Activated CD4-positive, alpha-beta T cell treated with anti-CD3 and anti-CD28 coated beads, Interleukin-2, amount 10 ng/mL, durations not matched to agents 7 days and 5 days (primary cell): ENCODE measurements around the gene ARMC9. TPM values are rescaled to one million over a fixed set of nuclear protein-coding genes. Genes with fewer than 3 reads are reported as not detected.

Source experiments
- CTCF ChIA-PET: fragments of 350-600 bp; sonication (Branson Sonifier 250); formaldehyde crosslinking; loops from one replicate; lab custom pipeline; 2021; ENCODE audit warnings: antibody characterized with exemption; lab: Charles Lee
- POLR2A ChIA-PET: fragments of 350-600 bp; sonication (Branson Sonifier 250); formaldehyde crosslinking; loops from one replicate; lab custom pipeline; 2021; ENCODE audit warnings: antibody characterized with exemption; lab: Charles Lee
- DNase-seq: peaks from one replicate; pipeline ENCODE4 v3.0.0-alpha.2; 2020
- H3K27ac Mint-ChIP-seq: one replicate; pipeline ENCODE4 v1.8.0; 2021; ENCODE audit warnings: mild to moderate bottlenecking, moderate library complexity, mixed read lengths
- H3K27me3 Mint-ChIP-seq: one replicate; pipeline ENCODE4 v1.8.0; 2021; ENCODE audit warnings: mixed read lengths
- H3K36me3 Mint-ChIP-seq: one replicate; pipeline ENCODE4 v1.8.0; 2021; ENCODE audit warnings: low read depth, mixed read lengths
- H3K4me1 Mint-ChIP-seq: one replicate; pipeline ENCODE4 v1.8.0; 2021; ENCODE audit warnings: mixed read lengths
- H3K4me3 Mint-ChIP-seq: one replicate; pipeline ENCODE4 v1.8.0; 2021; ENCODE audit warnings: mild to moderate bottlenecking, moderate library complexity, mixed read lengths
- H3K9me3 Mint-ChIP-seq: one replicate; pipeline ENCODE4 v1.8.0; 2021; ENCODE audit warnings: mixed read lengths
- total RNA-seq, 2 experiments: library from RNA; stranded (reverse); gene quantifications; one replicate each; pipeline ENCODE4 v1.2.3, GENCODE V29; 2021

The ARMC9 gene
- total RNA-seq, 2 experiments from 2014 or later = 0.45 to 0.58 TPM

DNA sequence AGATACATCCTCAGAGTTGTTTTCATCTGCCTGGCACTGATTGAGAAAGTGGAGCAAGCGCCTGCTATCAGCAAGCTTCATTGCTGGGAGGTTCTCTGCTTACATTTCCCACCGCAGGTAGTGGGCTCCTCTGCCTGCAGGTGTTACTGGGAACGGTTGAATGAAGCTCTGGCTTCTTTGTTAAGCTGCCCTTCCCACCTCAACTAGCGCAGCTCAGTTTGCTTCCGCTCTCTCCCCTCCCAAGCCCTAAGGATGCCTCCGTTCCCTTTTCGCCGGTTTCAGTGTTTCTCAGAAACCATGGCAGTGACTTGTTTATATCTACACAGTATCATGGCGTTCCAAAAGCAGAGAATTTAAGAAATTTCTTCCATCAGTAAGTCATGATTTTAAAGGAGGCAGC lies 124.9 kb downstream of the ARMC9 start:
- ChIA-PET CTCF (interaction anchor here (1.0 kb wide), 2 partner anchors 14 to 117 kb away, joined by 3 to 4 read pairs; no protein-coding TSS in a partner anchor), POLR2A (no interaction called here)
- no peaks in the 10 kb centered on the region for H3K36me3 Mint-ChIP-seq
- H3K27ac Mint-ChIP-seq = no peak overlapping the region
- no peaks in the 10 kb centered on the region for H3K9me3 Mint-ChIP-seq
- peaks cover 6% of the 10 kb centered on the region for H3K4me1 Mint-ChIP-seq
- no peak overlapping the region for H3K4me3 Mint-ChIP-seq
- H3K27me3 Mint-ChIP-seq = peaks cover 19% of the 10 kb centered on the region
- no peak for DNase-seq

DNA sequence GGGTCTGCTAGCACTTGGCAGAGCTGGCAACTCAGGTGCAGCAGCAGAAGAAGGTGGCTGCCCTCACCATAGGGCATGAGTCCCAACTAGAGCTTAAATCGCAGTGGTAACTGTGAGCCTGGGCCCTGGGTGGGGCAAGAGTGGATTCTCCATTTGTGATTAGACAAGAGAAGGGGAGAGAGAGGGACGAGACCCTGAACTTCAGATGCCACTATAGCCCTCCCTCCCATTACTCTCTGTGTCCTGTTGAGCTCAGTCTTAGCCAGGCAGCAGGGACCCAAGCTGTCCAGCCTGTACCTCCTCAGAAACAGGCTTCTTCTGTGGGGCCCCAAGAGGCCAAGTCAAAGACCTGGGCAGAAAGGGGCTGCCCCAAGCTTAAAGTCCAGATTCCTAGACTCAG lies 127.4 kb downstream of the ARMC9 start:
- no peak for DNase-seq
- ChIA-PET POLR2A (no interaction called here), CTCF (interaction anchor here (0.5 to 1.5 kb wide), 2 partner anchors 10 to 424 kb away, joined by 3 read pairs; no protein-coding TSS in a partner anchor)
- no peaks in the 10 kb centered on the region for H3K9me3 Mint-ChIP-seq
- peaks cover 6% of the 10 kb centered on the region for H3K4me1 Mint-ChIP-seq
- no peaks in the 10 kb centered on the region for H3K36me3 Mint-ChIP-seq
- H3K27me3 Mint-ChIP-seq = peaks cover 11% of the 10 kb centered on the region
- H3K4me3 Mint-ChIP-seq = no peak overlapping the region
- H3K27ac Mint-ChIP-seq = no peak overlapping the region

DNA sequence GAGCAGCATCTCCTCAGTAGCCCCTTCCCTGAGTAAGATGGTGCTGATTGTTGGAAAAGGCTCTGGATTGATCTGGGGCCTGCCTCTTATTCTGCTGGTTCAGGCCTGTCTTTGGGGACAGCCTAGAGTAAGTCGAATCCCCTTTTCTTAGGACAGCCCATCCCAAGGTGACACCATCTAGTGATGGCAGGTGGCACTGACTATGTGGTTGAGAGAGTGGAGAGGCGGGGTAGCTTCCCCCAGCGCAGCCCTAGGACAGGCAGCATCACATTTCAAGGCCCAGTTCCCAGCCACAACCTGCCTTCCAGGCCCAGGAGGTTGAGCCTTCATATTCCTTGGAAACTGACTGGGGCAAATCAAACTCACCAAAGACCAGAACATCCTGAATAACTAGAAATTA lies 128.0 kb downstream of the ARMC9 start:
- Mint-ChIP-seq H3K9me3 (no peaks in the 10 kb centered on the region), H3K4me3 (no peak overlapping the region), H3K36me3 (no peaks in the 10 kb centered on the region), H3K4me1 (peaks cover 6% of the 10 kb centered on the region), H3K27ac (no peak overlapping the region), H3K27me3 (peaks cover 10% of the 10 kb centered on the region)
- CTCF ChIA-PET = interaction anchor here (0.5 to 1.5 kb wide), 2 partner anchors 9 to 424 kb away, joined by 3 read pairs; no protein-coding TSS in a partner anchor
- no peak for DNase-seq
- POLR2A ChIA-PET = no interaction called here

DNA sequence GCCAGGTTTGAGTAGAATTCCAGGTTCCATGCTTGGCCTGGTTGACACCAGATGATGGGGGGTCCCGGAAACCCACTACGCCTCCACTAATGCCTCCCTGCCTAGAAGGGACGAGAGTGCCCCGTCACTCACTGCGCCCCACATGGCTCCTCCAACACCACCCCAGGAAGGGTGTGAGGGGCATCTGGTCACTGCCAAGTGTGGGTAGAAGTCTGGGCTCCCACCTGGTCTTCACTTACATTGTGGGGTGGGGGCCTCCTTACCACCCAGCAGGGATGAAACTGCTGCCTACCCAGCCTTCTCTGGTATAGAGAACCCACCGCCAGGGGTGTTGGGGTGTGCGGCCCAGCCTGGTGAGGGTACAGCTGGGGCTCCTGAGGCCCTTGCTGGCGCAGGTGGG lies 131.9 kb downstream of the ARMC9 start:
- CTCF ChIA-PET = no interaction called here

DNA sequence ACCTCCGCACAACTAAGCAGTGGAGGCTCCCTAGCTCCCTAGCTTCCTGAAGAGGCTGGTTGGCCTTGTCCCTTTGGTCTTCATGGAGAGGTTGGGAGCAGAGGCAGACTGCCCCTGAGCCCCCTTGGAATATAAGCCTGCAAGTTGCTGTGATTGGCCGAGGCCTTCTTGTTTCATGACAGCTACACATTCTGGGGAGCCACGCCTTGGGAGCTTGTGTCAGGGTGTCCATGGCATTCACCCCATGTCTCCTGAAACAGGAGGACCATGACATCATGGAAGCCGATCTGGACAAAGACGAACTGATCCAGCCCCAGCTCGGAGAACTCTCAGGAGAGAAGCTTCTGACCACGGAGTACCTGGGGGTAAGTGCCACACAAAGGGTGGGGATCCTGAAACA lies 133.1 kb downstream of the ARMC9 start:
- no peaks in the 10 kb centered on the region for H3K9me3 Mint-ChIP-seq

More for the DNA sequence above, 131.9 kb downstream of the ARMC9 start:
- H3K36me3 Mint-ChIP-seq = no peaks in the 10 kb centered on the region
- H3K9me3 Mint-ChIP-seq = no peaks in the 10 kb centered on the region
- H3K4me1 Mint-ChIP-seq = no peaks in the 10 kb centered on the region
- no peak overlapping the region for H3K27ac Mint-ChIP-seq
- DNase-seq = no peak
- POLR2A ChIA-PET = no interaction called here
- H3K4me3 Mint-ChIP-seq = no peak overlapping the region
- no peaks in the 10 kb centered on the region for H3K27me3 Mint-ChIP-seq

DNA sequence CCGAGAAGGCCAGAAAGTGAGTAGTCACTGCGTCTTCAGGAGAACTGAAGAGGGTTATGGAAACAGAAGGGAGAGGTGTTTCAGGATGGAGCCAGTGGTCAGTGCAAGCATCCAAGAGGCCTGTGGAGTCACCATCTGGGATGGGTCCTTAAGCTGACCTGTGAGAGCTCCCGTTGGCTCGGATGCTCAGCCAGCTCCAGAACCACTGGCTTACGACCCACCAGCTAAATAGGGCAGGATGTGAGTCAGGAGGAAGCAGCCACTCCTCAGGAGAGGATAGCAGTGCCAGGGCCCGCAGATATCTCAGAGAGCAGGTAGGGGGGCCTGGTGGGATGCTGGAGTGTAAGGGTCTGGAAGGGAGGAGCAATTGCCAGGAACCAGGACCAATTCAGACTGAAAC lies 134.0 kb downstream of the ARMC9 start:
- no peak for DNase-seq
- CTCF ChIA-PET = no interaction called here
- POLR2A ChIA-PET = no interaction called here
- Mint-ChIP-seq H3K4me1 (no peaks in the 10 kb centered on the region), H3K9me3 (no peaks in the 10 kb centered on the region), H3K27ac (no peak overlapping the region), H3K4me3 (no peak overlapping the region), H3K36me3 (no peaks in the 10 kb centered on the region), H3K27me3 (no peaks in the 10 kb centered on the region)

More for the DNA sequence above, 133.1 kb downstream of the ARMC9 start:
- Mint-ChIP-seq H3K36me3 (no peaks in the 10 kb centered on the region), H3K4me1 (no peaks in the 10 kb centered on the region), H3K27me3 (no peaks in the 10 kb centered on the region), H3K27ac (no peak overlapping the region), H3K4me3 (no peak overlapping the region)
- ChIA-PET POLR2A (no interaction called here), CTCF (no interaction called here)
- no peak for DNase-seq

DNA sequence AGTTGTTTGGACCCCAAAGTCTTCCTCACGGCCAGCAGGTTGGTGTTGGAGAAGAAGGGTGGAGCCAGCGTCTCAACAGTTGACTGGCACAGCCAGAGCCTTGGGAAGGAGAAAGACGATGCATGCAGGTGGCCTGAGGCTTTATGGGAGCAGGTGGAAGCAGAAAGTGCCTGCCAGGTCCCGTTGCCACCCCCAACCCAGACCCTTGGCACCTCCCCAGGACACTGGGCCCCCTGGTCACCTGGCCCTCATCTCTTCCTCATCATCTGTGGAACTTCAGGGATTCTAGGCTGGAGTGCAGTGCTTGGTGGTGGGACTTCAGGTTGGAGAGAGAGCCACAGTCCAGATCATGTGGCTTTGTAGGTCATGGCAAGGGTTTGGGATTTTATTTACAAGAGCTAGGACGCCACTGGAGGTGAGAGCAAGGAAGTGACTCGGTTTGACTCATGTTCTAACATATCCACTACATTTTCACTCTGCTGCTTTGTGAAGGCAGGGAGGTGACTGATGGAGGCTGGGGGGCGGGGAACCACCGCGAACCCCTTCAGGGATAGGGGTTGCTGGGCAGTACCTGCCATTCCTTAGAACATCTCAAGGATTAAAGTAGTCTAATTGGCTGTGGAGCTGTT lies 134.6 kb downstream of the ARMC9 start:
- no peaks in the 10 kb centered on the region for H3K4me1 Mint-ChIP-seq
- H3K27me3 Mint-ChIP-seq = no peaks in the 10 kb centered on the region
- no peak overlapping the region for H3K27ac Mint-ChIP-seq
- ChIA-PET CTCF (no interaction called here), POLR2A (no interaction called here)
- no peaks in the 10 kb centered on the region for H3K36me3 Mint-ChIP-seq
- DNase-seq = no peak
- H3K4me3 Mint-ChIP-seq = no peak overlapping the region
- no peaks in the 10 kb centered on the region for H3K9me3 Mint-ChIP-seq

DNA sequence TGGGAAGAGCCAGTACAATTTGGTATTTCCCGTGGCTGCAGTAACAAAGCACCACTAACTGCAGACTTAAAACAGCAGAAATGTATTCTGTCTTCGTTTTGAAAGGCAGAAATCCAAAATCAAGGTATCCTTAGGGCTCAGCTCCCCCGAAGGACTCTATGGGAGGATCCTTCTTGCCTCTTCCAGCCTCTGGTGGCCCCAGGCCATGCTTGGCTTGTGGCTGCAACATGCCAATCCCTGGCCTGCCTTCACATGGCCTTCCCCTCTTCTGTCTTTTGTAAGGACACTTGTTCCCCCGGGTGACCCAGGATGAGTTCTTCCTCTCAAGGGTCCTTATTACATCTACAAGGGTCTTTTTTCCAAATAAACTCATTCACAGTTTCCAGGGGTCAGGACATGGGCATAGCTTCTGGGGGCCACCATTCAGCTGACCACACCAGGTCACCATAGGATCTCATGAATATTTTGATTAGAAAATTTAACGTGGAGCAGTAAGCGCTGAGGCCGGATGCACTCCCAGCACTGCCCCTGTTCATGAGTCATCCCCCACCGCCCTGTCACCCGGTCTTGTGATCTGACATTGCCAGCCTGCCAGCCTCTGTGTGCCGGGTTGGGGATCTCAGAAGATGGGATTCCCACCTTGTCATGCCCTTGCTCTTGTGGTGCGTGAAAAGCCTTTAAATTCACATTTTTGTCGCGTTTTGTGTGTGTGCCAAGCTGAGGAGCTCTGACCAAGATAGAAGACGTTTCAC lies 135.9 kb downstream of the ARMC9 start:
- Mint-ChIP-seq H3K36me3 (no peaks in the 10 kb centered on the region), H3K4me1 (no peaks in the 10 kb centered on the region), H3K27me3 (no peaks in the 10 kb centered on the region), H3K27ac (no peak overlapping the region), H3K4me3 (no peak overlapping the region), H3K9me3 (no peaks in the 10 kb centered on the region)
- ChIA-PET POLR2A (no interaction called here), CTCF (interaction anchor here (0.6 kb wide), 1 partner anchor 1244 kb away, joined by 4 read pairs; no protein-coding TSS in a partner anchor)
- no peak for DNase-seq

GRCh38 chr2:231334981-231335380 lies 136.6 kb downstream of the ARMC9 start:
- DNase-seq = no peak
- no peak overlapping the region for H3K4me3 Mint-ChIP-seq
- ChIA-PET POLR2A (no interaction called here), CTCF (interaction anchor here (0.6 kb wide), 1 partner anchor 1244 kb away, joined by 4 read pairs; no protein-coding TSS in a partner anchor)
- no peaks in the 10 kb centered on the region for H3K36me3 Mint-ChIP-seq
- H3K4me1 Mint-ChIP-seq = no peaks in the 10 kb centered on the region
- no peak overlapping the region for H3K27ac Mint-ChIP-seq
- no peaks in the 10 kb centered on the region for H3K9me3 Mint-ChIP-seq
- no peaks in the 10 kb centered on the region for H3K27me3 Mint-ChIP-seq

DNA sequence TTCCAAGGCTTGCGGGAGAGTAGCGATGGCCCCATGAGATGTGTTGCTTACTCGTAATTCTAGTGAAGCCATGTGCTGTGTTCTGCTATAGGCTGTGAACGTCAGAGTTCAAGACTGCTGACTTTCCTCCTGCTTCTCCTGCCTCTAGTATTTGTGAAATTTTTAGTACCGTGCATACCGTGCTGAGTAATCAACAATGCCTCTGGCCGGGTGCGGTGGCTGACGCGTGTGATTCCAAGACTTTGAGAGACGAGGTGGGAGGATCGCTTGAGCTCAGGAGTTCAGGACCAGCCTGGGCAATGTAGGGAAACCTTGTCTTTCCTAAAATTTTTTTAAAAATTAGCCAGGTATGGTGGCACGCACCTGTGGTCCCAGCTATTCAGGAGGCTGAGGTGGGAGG lies 137.2 kb downstream of the ARMC9 start:
- H3K36me3 Mint-ChIP-seq = no peaks in the 10 kb centered on the region
- ChIA-PET POLR2A (no interaction called here), CTCF (interaction anchor here (0.6 to 1.1 kb wide), 3 partner anchors 10 to 627 kb away, joined by 3 to 4 read pairs (median 3); no protein-coding TSS in a partner anchor)
- no peaks in the 10 kb centered on the region for H3K9me3 Mint-ChIP-seq
- no peak overlapping the region for H3K4me3 Mint-ChIP-seq
- H3K27me3 Mint-ChIP-seq = no peaks in the 10 kb centered on the region
- no peaks in the 10 kb centered on the region for H3K4me1 Mint-ChIP-seq
- DNase-seq = no peak
- H3K27ac Mint-ChIP-seq = no peak overlapping the region

DNA sequence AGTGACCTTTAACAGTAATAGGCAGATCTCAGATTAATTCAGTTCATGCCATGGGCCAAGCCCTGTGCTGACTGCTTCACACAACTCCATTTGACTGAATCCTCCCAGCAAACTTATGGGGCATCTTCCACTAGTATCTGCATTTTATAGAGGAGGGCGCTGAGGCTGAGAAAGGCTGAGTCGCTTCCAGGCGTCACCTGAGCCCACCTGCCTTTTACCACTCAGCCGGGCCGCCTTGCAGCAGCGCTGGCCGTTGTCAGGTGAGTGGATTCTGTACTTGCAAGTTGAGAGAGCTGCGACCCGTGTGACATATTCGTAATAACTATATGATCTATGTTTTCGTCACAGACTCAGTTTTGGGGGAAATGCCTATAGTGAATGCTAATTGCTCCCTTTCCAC lies 137.8 kb downstream of the ARMC9 start:
- CTCF ChIA-PET = interaction anchor here (0.6 to 1.1 kb wide), 3 partner anchors 10 to 627 kb away, joined by 3 to 4 read pairs (median 3); no protein-coding TSS in a partner anchor
- Mint-ChIP-seq H3K36me3 (no peaks in the 10 kb centered on the region), H3K9me3 (no peaks in the 10 kb centered on the region), H3K4me3 (no peak overlapping the region), H3K4me1 (no peaks in the 10 kb centered on the region), H3K27me3 (no peaks in the 10 kb centered on the region), H3K27ac (no peak overlapping the region)
- no peak for DNase-seq
- POLR2A ChIA-PET = no interaction called here

GRCh38 chr2:231336700-231337099 lies 138.3 kb downstream of the ARMC9 start:
- H3K4me3 Mint-ChIP-seq = no peak overlapping the region
- H3K9me3 Mint-ChIP-seq = no peaks in the 10 kb centered on the region
- H3K27ac Mint-ChIP-seq = no peak overlapping the region
- no peaks in the 10 kb centered on the region for H3K4me1 Mint-ChIP-seq
- H3K36me3 Mint-ChIP-seq = no peaks in the 10 kb centered on the region
- DNase-seq = no peak
- ChIA-PET POLR2A (no interaction called here), CTCF (interaction anchor here (0.6 kb wide), 1 partner anchor 14 kb away, joined by 3 read pairs; no protein-coding TSS in a partner anchor)
- no peaks in the 10 kb centered on the region for H3K27me3 Mint-ChIP-seq
